CD4-positive, alpha-beta memory T cell (primary cell): Measurements from ENCODE around the gene NIN. TPM values are rescaled to one million over a fixed set of nuclear protein-coding genes. Genes with fewer than 3 reads are reported as not detected.
"Not testable (repeated sequence)": the region's sequence is repeated elsewhere in the genome, so short reads cannot be mapped to it uniquely, and the experiment has no call there.

ENCODE experiments used
- CTCF ChIA-PET: fragments of 350-600 bp; sonication (Branson Sonifier 250); formaldehyde crosslinking; loops from one replicate; lab custom pipeline; 2021; ENCODE audit warnings: inconsistent platforms; ENCODE audit not compliant: partially characterized antibody; lab: Charles Lee
- POLR2A ChIA-PET: fragments of 350-600 bp; sonication (Branson Sonifier 250); formaldehyde crosslinking; loops from one replicate; lab custom pipeline; 2021; ENCODE audit not compliant: partially characterized antibody; lab: Charles Lee
- DNase-seq, 5 donors: peaks; one replicate each; pipeline versions ENCODE4 v3.0.0 to v3.0.0-alpha.2; 2020 to 2022; ENCODE audit warnings: mixed read lengths in 1 of 5
- H3K27ac ChIP-seq: one replicate; pipeline ENCODE4 v1.7.0; 2013; ENCODE audit warnings: low read depth, low read length
- H3K27me3 ChIP-seq: 2 replicates; pipeline ENCODE4 v1.7.0; 2013; ENCODE audit warnings: mild to moderate bottlenecking, low read length, moderate library complexity; ENCODE audit not compliant: insufficient read depth
- H3K36me3 ChIP-seq: 2 replicates; pipeline ENCODE4 v1.7.0; 2013; ENCODE audit warnings: mild to moderate bottlenecking, low read length, moderate library complexity; ENCODE audit not compliant: insufficient read depth
- H3K4me1 ChIP-seq: 2 replicates; pipeline ENCODE4 v1.7.0; 2013; ENCODE audit warnings: mild to moderate bottlenecking, low read length, moderate library complexity; ENCODE audit not compliant: insufficient read depth
- H3K4me3 ChIP-seq, 2 donors: one replicate each; pipeline ENCODE4 v1.7.0; 2013; ENCODE audit warnings: low read length in 2 of 2, mild to moderate bottlenecking in 1 of 2
- H3K9me3 ChIP-seq, 2 donors: one replicate each; pipeline ENCODE4 v1.7.0; 2013; ENCODE audit warnings: low read length in 2 of 2, control low read depth in 1 of 2; ENCODE audit not compliant: control insufficient read depth in 1 of 2
- H3K27ac Mint-ChIP-seq, 7 donors: one replicate each; pipeline ENCODE4 v1.8.0; 2020 to 2021; ENCODE audit warnings: mixed read lengths in 7 of 7, mild to moderate bottlenecking in 6 of 7, inconsistent platforms in 3 of 7, moderate library complexity in 3 of 7
- H3K27me3 Mint-ChIP-seq, 2 donors: one replicate each; pipeline ENCODE4 v1.8.0; 2020 to 2021; ENCODE audit warnings: mixed read lengths in 2 of 2
- H3K36me3 Mint-ChIP-seq, 2 donors: one replicate each; pipeline ENCODE4 v1.8.0; 2020 to 2021; ENCODE audit warnings: mixed read lengths in 2 of 2, inconsistent platforms in 1 of 2, mild to moderate bottlenecking in 1 of 2
- H3K4me1 Mint-ChIP-seq, 4 donors: one replicate each; pipeline ENCODE4 v1.8.0; 2020 to 2021; ENCODE audit warnings: mixed read lengths in 4 of 4, mild to moderate bottlenecking in 1 of 4
- H3K4me3 Mint-ChIP-seq, 8 donors: one replicate each; pipeline ENCODE4 v1.8.0; 2020 to 2021; ENCODE audit warnings: mixed read lengths in 8 of 8, mild to moderate bottlenecking in 7 of 8, moderate library complexity in 6 of 8, inconsistent platforms in 3 of 8
- H3K9me3 Mint-ChIP-seq, 8 donors: one replicate each; pipeline ENCODE4 v1.8.0; 2020 to 2021; ENCODE audit warnings: mixed read lengths in 8 of 8, mild to moderate bottlenecking in 5 of 8, inconsistent platforms in 3 of 8, moderate library complexity in 1 of 8
- intact Hi-C: fragments of 100-400 bp; cut with micrococcal nuclease; formaldehyde crosslinking; loops from one replicate; pipeline ENCODE4 v1.15.1; 2023
- polyA plus RNA-seq, 2 donors: library from polyadenylated mRNA; unstranded; fragments of 300-500 nt; fragmentation: Illumina TruSeq; gene quantifications; one replicate each; pipeline ENCODE4 v1.2.3, GENCODE V29; 2021
- total RNA-seq, 2 experiments: library from RNA; stranded (reverse); gene quantifications; one replicate each; pipeline ENCODE4 v1.2.3, GENCODE V29; 2021

Gene NIN
- total and polyA plus RNA-seq, 4 experiments from 2014 or later: 8.5 to 102 (median 74.9) TPM

GRCh38 chr14:50821510-50822464 lies 9.2 kb downstream of the NIN start:
- ChIA-PET POLR2A (interaction anchor here (0.6 to 5.6 kb wide), 8 partner anchors 9 to 1236 kb away, joined by 3 to 50 read pairs (median 6); partner anchors contain the start of genes NIN and RPS29), CTCF (interaction anchor here (0.7 to 5.5 kb wide), 10 partner anchors 9 to 44 kb away, joined by 3 to 52 read pairs (median 4); partner anchors contain the start of gene NIN)
- no peaks in the 10 kb centered on the region for H3K9me3 Mint-ChIP-seq
- H3K27me3 Mint-ChIP-seq: no peaks in the 10 kb centered on the region
- Histone ChIP-seq H3K27me3 (no peaks in the 10 kb centered on the region), H3K27ac (peak overlapping the region; percentile 56), H3K36me3 (peaks cover 6% of the 10 kb centered on the region), H3K9me3 (no peaks in the 10 kb centered on the region), H3K4me3 (peak overlapping the region in 1 of 2 donors; percentile 23), H3K4me1 (peaks cover 86% of the 10 kb centered on the region)
- peaks cover 71 to 86% (median 80%) of the 10 kb centered on the region in 4 donors for H3K4me1 Mint-ChIP-seq
- H3K36me3 Mint-ChIP-seq: peaks cover 20% of the 10 kb centered on the region in 2 donors
- peak overlapping the region; percentile 82 to 98 (median 95) for H3K27ac Mint-ChIP-seq
- H3K4me3 Mint-ChIP-seq: peak overlapping the region; percentile 43 to 92 (median 73)
- intact Hi-C loops: loop anchor here (1.0 kb wide), 2 partner anchors 8 to 9 kb away; no protein-coding TSS in a partner anchor
- peak; percentile 62 to 75 (median 66) for DNase-seq

- H3K4me3 Mint-ChIP-seq: peak overlapping the region in 3 of 8 donors; percentile 71 to 92 (median 83)
- peak overlapping the region; percentile 19 to 98 (median 95) for H3K27ac Mint-ChIP-seq
- CTCF ChIA-PET: interaction anchor here (0.7 to 5.5 kb wide), 6 partner anchors 9 to 40 kb away, joined by 3 to 52 read pairs (median 6); partner anchors contain the start of gene NIN
These were observed 10.0 kb downstream of the NIN start for GRCh38 chr14:50820786-50821509.

GRCh38 chr14:50819303-50819702 lies 11.7 kb downstream of the NIN start:
- peaks cover 66% of the 10 kb centered on the region for H3K4me1 ChIP-seq
- H3K9me3 Mint-ChIP-seq, H3K36me3 ChIP-seq, H3K27me3 Mint-ChIP-seq, intact Hi-C loops, DNase-seq, H3K27me3 ChIP-seq, H3K27ac ChIP-seq, H3K4me3 ChIP-seq, H3K9me3 ChIP-seq: not testable (repeated sequence)
- H3K4me1 Mint-ChIP-seq: peaks cover 68 to 86% (median 79%) of the 10 kb centered on the region in 4 donors
- H3K4me3 Mint-ChIP-seq: peak overlapping the region in 2 of 8 donors; percentile 25 to 37
- CTCF ChIA-PET: interaction anchor here (1.1 to 5.5 kb wide), 2 partner anchors 41 to 42 kb away, joined by 3 to 52 read pairs; no protein-coding TSS in a partner anchor
- peak overlapping the region; percentile 48 to 91 (median 76) for H3K27ac Mint-ChIP-seq
- POLR2A ChIA-PET: interaction anchor here (1.5 to 5.6 kb wide), 2 partner anchors 11 to 32 kb away, joined by 4 to 50 read pairs; partner anchors contain the start of gene NIN
- H3K36me3 Mint-ChIP-seq: peaks cover 34 to 35% of the 10 kb centered on the region in 2 donors

More at GRCh38 chr14:50820786-50821509, 10.0 kb downstream of the NIN start:
- POLR2A ChIA-PET: interaction anchor here (0.8 to 5.6 kb wide), 7 partner anchors 9 to 1235 kb away, joined by 3 to 50 read pairs (median 6); partner anchors contain the start of genes NIN and RPS29
- Mint-ChIP-seq H3K9me3 (no peaks in the 10 kb centered on the region), H3K27me3 (no peaks in the 10 kb centered on the region), H3K4me1 (peaks cover 70 to 86% (median 81%) of the 10 kb centered on the region in 4 donors), H3K36me3 (peaks cover 22% of the 10 kb centered on the region in 2 donors)
- peak overlapping the region in 1 of 2 donors; percentile 23 for H3K4me3 ChIP-seq
- H3K4me1 ChIP-seq: peaks cover 78% of the 10 kb centered on the region
- H3K27me3 ChIP-seq: no peaks in the 10 kb centered on the region
- H3K36me3 ChIP-seq: peaks cover 6% of the 10 kb centered on the region
- no peaks in the 10 kb centered on the region for H3K9me3 ChIP-seq
- DNase-seq: no peak
- H3K27ac ChIP-seq: no peak overlapping the region
- intact Hi-C loops: loop anchor here (1.0 kb wide), 2 partner anchors 8 to 9 kb away; no protein-coding TSS in a partner anchor

GRCh38 chr14:50816395-50817047 lies 14.4 kb downstream of the NIN start:
- Histone ChIP-seq H3K4me1 (peaks cover 65% of the 10 kb centered on the region), H3K9me3 (no peaks in the 10 kb centered on the region), H3K27ac (no peak overlapping the region), H3K4me3 (no peak overlapping the region), H3K27me3 (no peaks in the 10 kb centered on the region), H3K36me3 (peaks cover 6% of the 10 kb centered on the region)
- Mint-ChIP-seq H3K9me3 (peaks cover 0 to 5% (median 0%) of the 10 kb centered on the region in 8 donors), H3K27me3 (no peaks in the 10 kb centered on the region), H3K4me1 (peaks cover 58 to 82% (median 72%) of the 10 kb centered on the region in 4 donors), H3K27ac (peak overlapping the region; percentile 38 to 74 (median 53)), H3K36me3 (peaks cover 33 to 36% of the 10 kb centered on the region in 2 donors), H3K4me3 (peak overlapping the region in 1 of 8 donors; percentile 38)
- intact Hi-C loops: no loop called here
- ChIA-PET POLR2A (interaction anchor here (1.0 to 7.4 kb wide), 2 partner anchors 14 to 44 kb away, joined by 3 to 53 read pairs; partner anchors contain the start of gene NIN), CTCF (interaction anchor here (1.1 to 2.1 kb wide), 4 partner anchors 13 to 49 kb away, joined by 3 to 5 read pairs (median 4); no protein-coding TSS in a partner anchor)
- no peak for DNase-seq

- peak overlapping the region in 4 of 7 donors; percentile 52 to 81 (median 64) for H3K27ac Mint-ChIP-seq
- POLR2A ChIA-PET: interaction anchor here (7.4 kb wide), 1 partner anchor 15 kb away, joined by 53 read pairs; the partner anchor contains the start of gene NIN
- peaks cover 31 to 34% of the 10 kb centered on the region in 2 donors for H3K36me3 Mint-ChIP-seq
These were observed 15.4 kb downstream of the NIN start for GRCh38 chr14:50815526-50815925.

GRCh38 chr14:50815058-50815457 lies 15.9 kb downstream of the NIN start:
- H3K9me3 Mint-ChIP-seq, H3K27me3 Mint-ChIP-seq, H3K27me3 ChIP-seq, H3K9me3 ChIP-seq, H3K36me3 ChIP-seq, H3K27ac ChIP-seq, intact Hi-C loops, H3K4me3 ChIP-seq, DNase-seq: not testable (repeated sequence)
- CTCF ChIA-PET: interaction anchor here (3.4 kb wide), 1 partner anchor 45 kb away, joined by 21 read pairs; no protein-coding TSS in a partner anchor
- Mint-ChIP-seq H3K27ac (peak overlapping the region; percentile 3 to 85 (median 63)), H3K4me3 (peak overlapping the region in 5 of 8 donors; percentile 5 to 37 (median 24)), H3K4me1 (peaks cover 48 to 67% (median 58%) of the 10 kb centered on the region in 4 donors), H3K36me3 (peaks cover 28 to 34% of the 10 kb centered on the region in 2 donors)
- peaks cover 52% of the 10 kb centered on the region for H3K4me1 ChIP-seq
- POLR2A ChIA-PET: interaction anchor here (7.4 kb wide), 1 partner anchor 15 kb away, joined by 53 read pairs; the partner anchor contains the start of gene NIN

More at GRCh38 chr14:50815526-50815925, 15.4 kb downstream of the NIN start:
- H3K27ac ChIP-seq, H3K9me3 ChIP-seq, H3K36me3 ChIP-seq, H3K4me3 ChIP-seq, DNase-seq, H3K9me3 Mint-ChIP-seq, H3K27me3 Mint-ChIP-seq, H3K27me3 ChIP-seq, intact Hi-C loops: not testable (repeated sequence)
- Mint-ChIP-seq H3K4me3 (peak overlapping the region in 1 of 8 donors; percentile 35), H3K4me1 (peaks cover 51 to 72% (median 63%) of the 10 kb centered on the region in 4 donors)
- CTCF ChIA-PET: interaction anchor here (2.1 kb wide), 1 partner anchor 23 kb away, joined by 5 read pairs; no protein-coding TSS in a partner anchor
- peaks cover 57% of the 10 kb centered on the region for H3K4me1 ChIP-seq
